ENCODE results near the gene PLXNC1.
A peak's percentile ranks its signal among the peaks of the same experiment; 100 is the strongest.

Gene PLXNC1

GRCh38 chr12:94203796-94204195 is 55.4 kb downstream of the PLXNC1 start:
- DNase-seq = no peak

- no peak for DNase-seq
Observed at GRCh38 chr12:94204499-94205247, 56.3 kb downstream of the PLXNC1 start.

GRCh38 chr12:94205822-94206221 is 57.4 kb downstream of the PLXNC1 start:
- DNase-seq = no peak

GRCh38 chr12:94206886-94207285 is 58.5 kb downstream of the PLXNC1 start:
- DNase-seq = no peak

GRCh38 chr12:94207467-94207848 is 59.1 kb downstream of the PLXNC1 start:
- DNase-seq = no peak

GRCh38 chr12:94207849-94208621 is 59.7 kb downstream of the PLXNC1 start:
- DNase-seq = peak in 1 of 58 donors; percentile 4

GRCh38 chr12:94208622-94208966 is 60.2 kb downstream of the PLXNC1 start:
- DNase-seq = no peak

GRCh38 chr12:94209240-94209639 is 60.9 kb downstream of the PLXNC1 start:
- DNase-seq = no peak

GRCh38 chr12:94211021-94211420 is 62.6 kb downstream of the PLXNC1 start:
- no peak for DNase-seq

- DNase-seq = no peak
Observed at GRCh38 chr12:94218233-94218632, 69.9 kb downstream of the PLXNC1 start.

GRCh38 chr12:94219622-94220302 is 71.4 kb downstream of the PLXNC1 start:
- DNase-seq = no peak

- DNase-seq = no peak
Observed at GRCh38 chr12:94220804-94221203, 72.4 kb downstream of the PLXNC1 start.

GRCh38 chr12:94222351-94223084 is 74.1 kb downstream of the PLXNC1 start:
- DNase-seq = no peak

- DNase-seq = no peak
Observed at GRCh38 chr12:94223842-94224241, 75.5 kb downstream of the PLXNC1 start.

GRCh38 chr12:94225506-94225905 is 77.1 kb downstream of the PLXNC1 start:
- DNase-seq = no peak

GRCh38 chr12:94225947-94226630 is 77.7 kb downstream of the PLXNC1 start:
- no peak for DNase-seq

- DNase-seq = no peak
Observed at GRCh38 chr12:94227066-94227465, 78.7 kb downstream of the PLXNC1 start.

GRCh38 chr12:94228488-94228907 is 80.1 kb downstream of the PLXNC1 start:
- no peak for DNase-seq

- no peak for DNase-seq
Observed at GRCh38 chr12:94229902-94230301, 81.5 kb downstream of the PLXNC1 start.

- no peak for DNase-seq
Observed at GRCh38 chr12:94230357-94230905, 82.1 kb downstream of the PLXNC1 start.

GRCh38 chr12:94231709-94232108 is 83.3 kb downstream of the PLXNC1 start:
- DNase-seq = no peak
